ENCODE measurements around the gene PRDM16.

GRCh38 chr1:3456964-3457909 is 388.2 kb downstream of the PRDM16 start:
- no peak for TF ChIP-seq CTCF (IDR thresholded peaks at IDR 0.05)
- TF ChIP-seq POLR2A (IDR thresholded peaks at IDR 0.05) = no peak
- TF ChIP-seq POLR2AphosphoS5 (IDR thresholded peaks at IDR 0.05) = no peak
